PC-3 (cell line): ENCODE data around the gene TOMM40.

Source experiments
- CTCF ChIP-seq: fragments of 300-600 bp; sonication (generic); conservative IDR thresholded peaks from 2 replicates; pipeline ENCODE4 v1.5.1; 2017; ENCODE audit warnings: antibody characterized with exemption, low read depth, mild to moderate bottlenecking, low read length
- EZH2 ChIP-seq: fragments of 300-600 bp; sonication (generic); IDR thresholded peaks from one replicate; pipeline ENCODE4 v1.6.1; 2017; ENCODE audit warnings: antibody characterized with exemption, mild to moderate bottlenecking, low read length; ENCODE audit not compliant: unreplicated experiment

- TF ChIP-seq CTCF: no peak
- no peak for TF ChIP-seq EZH2
Observed at GRCh38 chr19:44848036-44848811, 42.8 kb upstream of the TOMM40 start.
